ENCODE measurements around the gene RAB40C.

DNA sequence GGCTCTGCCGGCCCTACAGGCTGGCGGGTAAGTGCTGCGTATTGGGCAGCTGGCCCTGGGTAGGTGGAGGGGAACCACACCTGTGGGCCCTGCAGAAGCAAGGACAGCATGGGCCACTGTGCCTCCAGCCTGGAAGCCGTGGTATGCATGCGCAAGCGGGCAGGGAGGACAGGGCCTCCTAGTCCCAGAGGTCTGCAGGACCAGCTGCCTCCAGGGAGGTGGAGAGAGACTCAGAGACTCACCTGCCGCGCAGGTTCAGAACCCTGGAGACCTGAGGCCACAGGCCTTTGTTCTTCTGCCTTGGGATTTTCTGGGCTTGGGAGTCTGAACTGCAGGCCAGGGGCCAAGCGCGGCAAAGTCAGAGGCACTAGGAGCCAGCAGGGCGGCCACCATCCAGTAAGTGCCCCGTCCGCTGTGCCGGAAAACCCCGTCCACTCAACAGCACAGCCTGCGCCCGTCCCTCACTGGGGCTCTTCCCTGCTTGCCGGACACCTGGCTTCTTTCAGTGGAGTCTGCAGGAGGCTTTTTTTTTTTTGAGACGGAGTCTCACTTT lies 8.8 kb upstream of the RAB40C start:
- TF ChIP-seq EZH2phosphoT487 (IDR thresholded peaks at IDR 0.05; ENCODE audit: borderline replicate concordance), result no peak
- TF ChIP-seq, protein P1, sequence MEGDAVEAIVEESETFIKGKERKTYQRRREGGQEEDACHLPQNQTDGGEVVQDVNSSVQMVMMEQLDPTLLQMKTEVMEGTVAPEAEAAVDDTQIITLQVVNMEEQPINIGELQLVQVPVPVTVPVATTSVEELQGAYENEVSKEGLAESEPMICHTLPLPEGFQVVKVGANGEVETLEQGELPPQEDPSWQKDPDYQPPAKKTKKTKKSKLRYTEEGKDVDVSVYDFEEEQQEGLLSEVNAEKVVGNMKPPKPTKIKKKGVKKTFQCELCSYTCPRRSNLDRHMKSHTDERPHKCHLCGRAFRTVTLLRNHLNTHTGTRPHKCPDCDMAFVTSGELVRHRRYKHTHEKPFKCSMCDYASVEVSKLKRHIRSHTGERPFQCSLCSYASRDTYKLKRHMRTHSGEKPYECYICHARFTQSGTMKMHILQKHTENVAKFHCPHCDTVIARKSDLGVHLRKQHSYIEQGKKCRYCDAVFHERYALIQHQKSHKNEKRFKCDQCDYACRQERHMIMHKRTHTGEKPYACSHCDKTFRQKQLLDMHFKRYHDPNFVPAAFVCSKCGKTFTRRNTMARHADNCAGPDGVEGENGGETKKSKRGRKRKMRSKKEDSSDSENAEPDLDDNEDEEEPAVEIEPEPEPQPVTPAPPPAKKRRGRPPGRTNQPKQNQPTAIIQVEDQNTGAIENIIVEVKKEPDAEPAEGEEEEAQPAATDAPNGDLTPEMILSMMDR (conservative IDR thresholded peaks at IDR 0.05; ENCODE audit: low read length), result no peak

All from Loucy (cell line).